GM12878 (cell line): ENCODE data around the gene CPSF3. TPM values are rescaled to one million over a fixed set of nuclear protein-coding genes. Genes with fewer than 3 reads are reported as not detected.

ENCODE experiments used
- ATAC-seq: fragments of 200-7000 bp; cut with Tn5 transposase; 3 replicates; pipeline ENCODE4 v1.9.1; 2020; ENCODE audit warnings: mild to moderate bottlenecking, moderate library complexity
- BruUV-seq: library from RNA; stranded (reverse); fragments of 400-500 nt; replicated peaks from 2 replicates; lab custom pipeline; 2021; lab: Mats Ljungman, UMichigan
- CTCF ChIA-PET: fragments of 300-600 bp; sonication (Branson Sonifier 250); formaldehyde crosslinking; extraction: SDS; loops from one replicate; lab custom pipeline; 2021; ENCODE audit warnings: inconsistent platforms; lab: Yijun Ruan, JAX
- POLR2A ChIA-PET: fragments of 350-600 bp; formaldehyde crosslinking; extraction: SDS; loops from one replicate; lab custom pipeline; 2021; ENCODE audit warnings: inconsistent platforms; lab: Charles Lee
- RAD21 ChIA-PET: fragments of 300-600 bp; sonication (Branson Sonifier 250); formaldehyde crosslinking; loops from one replicate; lab custom pipeline; 2023; ENCODE audit warnings: antibody characterized with exemption; ENCODE audit not compliant: unreplicated experiment; lab: Charles Lee
- SMC1A ChIA-PET: fragments of 300-600 bp; sonication (Branson Sonifier 250); formaldehyde crosslinking; loops from one replicate; lab custom pipeline; 2023; ENCODE audit not compliant: unreplicated experiment, uncharacterized antibody; lab: Charles Lee
- DNase-seq: peaks from one replicate; pipeline ENCODE4 v3.0.0-alpha.2; 2011; ENCODE audit warnings: low read depth, low spot score
- FAIRE-seq: peaks from 3 replicates; lab custom pipeline; 2011; peaks lifted over from hg19 to GRCh38; lab: Jason Lieb, UNC
- H2AFZ ChIP-seq: 2 replicates; pipeline ENCODE4 v1.6.0; 2011; ENCODE audit warnings: low read depth, low read length, control low read depth; ENCODE audit not compliant: control insufficient read depth
- H3K27ac ChIP-seq: 2 replicates; pipeline ENCODE4 v1.5.1; 2011; ENCODE audit warnings: control low read depth; ENCODE audit not compliant: control insufficient read depth, insufficient read depth
- H3K27me3 ChIP-seq, 2 experiments: replicated peaks in 1 of 2; 2 replicates each; pipeline versions ENCODE4 v1.6.0 to v1.6.1; 2011; ENCODE audit warnings: low read length in 1 of 2; ENCODE audit not compliant: control insufficient read depth in 2 of 2, insufficient read depth in 2 of 2
- H3K36me3 ChIP-seq, 2 experiments: 2 replicates each; pipeline ENCODE4 v1.5.1; 2011; ENCODE audit warnings: low read length in 1 of 2; ENCODE audit not compliant: control insufficient read depth in 2 of 2, insufficient read depth in 2 of 2
- H3K4me1 ChIP-seq: 2 replicates; pipeline ENCODE4 v1.6.1; 2011; ENCODE audit warnings: mild to moderate bottlenecking, low read length, moderate library complexity, mixed read lengths; ENCODE audit not compliant: control insufficient read depth, insufficient read depth
- H3K4me2 ChIP-seq: 2 replicates; pipeline ENCODE4 v1.6.0; 2011; ENCODE audit warnings: control low read depth; ENCODE audit not compliant: control insufficient read depth, insufficient read depth
- H3K4me3 ChIP-seq: fragments of 200-600 bp; sonication (generic); 2 replicates; pipeline ENCODE4 v1.5.1; 2016
- H3K79me2 ChIP-seq: 2 replicates; pipeline ENCODE4 v1.6.0; 2011; ENCODE audit warnings: low read length; ENCODE audit not compliant: control insufficient read depth, insufficient read depth
- H3K9ac ChIP-seq: 2 replicates; pipeline ENCODE4 v1.8.0; 2011; ENCODE audit warnings: low read length, control low read depth, mixed read lengths; ENCODE audit not compliant: control insufficient read depth, insufficient read depth
- H3K9me3 ChIP-seq: replicated peaks from 3 replicates; pipeline ENCODE4 v1.5.1; 2011; ENCODE audit warnings: mild to moderate bottlenecking, low read length; ENCODE audit not compliant: control insufficient read depth, insufficient read depth
- H4K20me1 ChIP-seq: 2 replicates; pipeline ENCODE4 v1.6.0; 2011; ENCODE audit not compliant: control insufficient read depth, insufficient read depth
- BMI1 ChIP-seq: fragments of 450-650 bp; IDR thresholded peaks from 2 replicates; pipeline ENCODE4 v1.6.1; 2016; ENCODE audit warnings: mild to moderate bottlenecking, moderate library complexity, borderline replicate concordance
- CHD2 ChIP-seq: IDR thresholded peaks from 2 replicates; pipeline ENCODE4 v1.6.1; 2011; ENCODE audit warnings: low read depth, low read length, improper control_type of control experiment, borderline replicate concordance
- CHD4 ChIP-seq: fragments of 200-600 bp; sonication (generic); IDR thresholded peaks from 2 replicates; pipeline ENCODE4 v1.6.1; 2016; ENCODE audit warnings: mild to moderate bottlenecking
- EP300 ChIP-seq, 2 experiments: fragments of 150-350 bp in 1 of 2; IDR thresholded peaks; 2 replicates each; pipeline ENCODE4 v1.6.1; 2011 to 2012; ENCODE audit warnings: low read depth in 2 of 2, low read length in 2 of 2, borderline replicate concordance in 1 of 2, improper control_type of control experiment in 1 of 2, inconsistent platforms in 1 of 2; ENCODE audit not compliant: control insufficient read depth in 1 of 2
- ETV6 ChIP-seq, 2 experiments: fragments of 450-650 bp in 1 of 2; IDR thresholded peaks in 1 of 2; conservative IDR thresholded peaks in 1 of 2; 2 replicates each; pipeline ENCODE4 v1.6.1; 2014; ENCODE audit warnings: antibody characterized with exemption in 1 of 2, borderline replicate concordance in 1 of 2, low read depth in 1 of 2, mild to moderate bottlenecking in 1 of 2, moderate library complexity in 1 of 2
- FOXK2 ChIP-seq: fragments of 450-650 bp; IDR thresholded peaks from 2 replicates; pipeline ENCODE4 v1.6.1; 2017; ENCODE audit warnings: mild to moderate bottlenecking, moderate library complexity
- GATAD2B ChIP-seq: fragments of 450-650 bp; conservative IDR thresholded peaks from 2 replicates; pipeline ENCODE4 v1.6.1; 2017; ENCODE audit warnings: low read depth, mild to moderate bottlenecking, moderate library complexity
- KLF5 ChIP-seq: fragments of 450-650 bp; IDR thresholded peaks from 2 replicates; pipeline ENCODE4 v1.6.1; 2014; ENCODE audit warnings: mild to moderate bottlenecking; ENCODE audit not compliant: partially characterized antibody
- MTA2 ChIP-seq: fragments of 450-650 bp; IDR thresholded peaks from 2 replicates; pipeline ENCODE4 v1.6.1; 2016; ENCODE audit warnings: low read depth, mild to moderate bottlenecking, moderate library complexity
- ZNF384 ChIP-seq: IDR thresholded peaks from 2 replicates; pipeline ENCODE4 v1.6.1; 2012; ENCODE audit warnings: low read depth, mild to moderate bottlenecking, low read length, improper control_type of control experiment, borderline replicate concordance
- WGBS: methylation state at CpG from one replicate; pipeline ENCODE4 v1.1.6; 2016; ENCODE audit warnings: low lambda C conversion rate; ENCODE audit not compliant: insufficient replicate concordance, insufficient coverage; ENCODE audit errors: missing lambda C conversion rate; 5-methylcytosine and 5-hydroxymethylcytosine counted together
- in situ Hi-C: fragments of 300-500 bp; cut with MboI; formaldehyde crosslinking; loops from 9 replicates; pipeline ENCODE4 v1.14.3; 2018; ENCODE audit warnings: mixed read lengths
- intact Hi-C: fragments of 100-400 bp; cut with micrococcal nuclease; formaldehyde crosslinking; loops from one replicate; pipeline ENCODE4 v1.14.2; 2022; ENCODE audit not compliant: unreplicated experiment
- polyA plus RNA-seq, 11 experiments: library from polyadenylated mRNA; depleted of rRNA in 4 of 11; unstranded in 6 of 11; stranded (reverse) in 5 of 11; fragments of >200 nt; fragmentation: Nextera tagmentation in 4 of 11; fragmentation: Illumina TruSeq in 1 of 11; extraction: Ambion mirVana in 4 of 11; extraction: Trizol in 1 of 11; gene quantifications; 1 replicate in 1 of 11; 2 replicates in 10 of 11; pipeline versions ENCODE4 v1.2.1 to v1.2.3, GENCODE V29; 2011 to 2016; ENCODE audit warnings: inconsistent platforms in 2 of 11, missing spikeins in 2 of 11, low read depth in 1 of 11
- total RNA-seq, 4 experiments: library from RNA; depleted of rRNA in 3 of 4; stranded (reverse); fragments of >200 nt in 3 of 4; fragmentation: Illumina TruSeq in 1 of 4; extraction: Trizol in 1 of 4; gene quantifications; 2 replicates each; pipeline versions ENCODE4 v1.2.1 to v1.2.3, GENCODE V29; 2013 to 2021
- TF ChIP-seq, protein P1 (sequence below): fragments of 450-650 bp; IDR thresholded peaks from 2 replicates; pipeline ENCODE4 v1.6.1; 2017; ENCODE audit warnings: mild to moderate bottlenecking
- TF ChIP-seq, protein P2 (sequence below): IDR thresholded peaks from 2 replicates; pipeline ENCODE4 v1.6.1; 2012; ENCODE audit warnings: mild to moderate bottlenecking, low read depth, low read length

CPSF3 gene
- total and polyA plus RNA-seq, 10 of the 15 experiments (the other 5 are each of a cell fraction or from before 2014, with no cell fraction given), result 34.5 to 108 (median 76.1) TPM

DNA sequence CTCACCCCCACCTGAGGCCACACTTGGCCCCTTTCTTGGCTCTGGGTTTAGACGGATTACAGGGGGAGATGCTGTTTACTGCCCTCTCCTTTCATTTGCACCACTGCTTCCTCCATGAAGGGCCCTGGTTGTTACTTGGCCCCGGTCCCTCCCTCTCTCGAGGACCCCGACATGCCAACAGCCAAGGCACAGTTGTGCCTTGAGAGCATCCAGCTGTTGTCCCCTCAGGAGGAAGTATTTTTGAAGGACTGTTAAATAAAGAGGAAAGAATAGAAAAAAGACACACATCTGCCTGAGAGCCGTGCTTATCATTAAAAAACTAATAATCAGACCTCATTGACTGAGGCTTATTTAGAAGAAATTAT, 44.1 kb upstream of the CPSF3 start (continued):
- no peak for TF ChIP-seq ETV6 (conservative IDR thresholded peaks at IDR 0.05 in 1 of 2, IDR thresholded peaks at IDR 0.05 in 1 of 2; ENCODE audit: borderline replicate concordance in 1 of 2, low read depth in 1 of 2)
- no peak for TF ChIP-seq GATAD2B

DNA sequence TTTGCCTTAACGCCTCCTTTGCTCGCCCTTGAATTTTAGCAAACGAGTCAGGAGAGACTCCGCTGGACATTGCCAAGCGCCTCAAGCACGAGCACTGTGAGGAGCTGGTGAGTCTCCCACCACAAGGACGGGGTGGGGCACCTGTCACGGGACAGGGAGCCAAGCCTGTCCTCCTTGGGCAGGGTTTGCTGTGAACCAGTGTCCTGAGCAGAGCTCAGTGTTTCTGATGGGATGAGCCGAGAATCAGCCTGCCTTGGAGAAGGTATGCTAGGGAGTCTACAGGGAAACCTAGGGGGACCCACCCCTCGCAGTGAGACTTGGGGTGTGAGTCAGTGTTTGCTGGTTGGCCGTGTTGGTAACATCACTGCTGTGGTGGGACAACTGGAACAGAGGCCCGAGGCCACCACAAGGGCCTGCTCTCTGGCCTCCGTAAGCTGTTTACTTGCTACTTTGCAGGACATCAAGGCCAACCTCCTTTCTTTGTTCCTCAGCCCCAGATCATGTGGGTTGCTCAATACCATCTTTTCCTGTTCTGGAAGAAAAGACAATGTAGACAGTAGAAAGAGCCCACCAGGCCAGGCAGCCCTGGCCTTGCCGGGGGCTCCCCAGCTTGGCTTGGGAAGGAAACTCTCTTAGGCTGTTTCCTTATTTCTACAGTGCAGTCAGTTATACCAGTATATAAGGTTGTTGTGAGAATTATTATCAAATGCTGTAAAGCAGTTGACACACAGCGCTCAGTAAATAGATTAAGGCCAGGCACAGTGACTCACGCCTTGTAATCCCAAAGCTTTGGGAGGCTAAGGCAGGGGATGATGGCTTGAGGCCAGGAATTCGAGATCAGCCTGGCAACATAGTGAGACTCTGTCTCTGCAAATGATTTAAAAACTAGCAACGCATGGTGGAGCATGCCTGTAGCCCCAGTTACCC, 42.5 kb upstream of the CPSF3 start:
- no peak for FAIRE-seq
- no peak overlapping the region for H2AFZ ChIP-seq
- no peaks in the 10 kb centered on the region for H3K36me3 ChIP-seq
- no peak overlapping the region for H3K4me3 ChIP-seq
- BruUV-seq, result no TSS peak
- CTCF ChIA-PET, result interaction anchor here (0.7 to 1.2 kb wide), 3 partner anchors 12 to 58 kb away, joined by 3 to 4 read pairs (median 3); no protein-coding TSS in a partner anchor
- H3K79me2 ChIP-seq, result no peaks in the 10 kb centered on the region
- intact Hi-C loops (no loop called here), in situ Hi-C loops (no loop called here)
- H3K4me2 ChIP-seq, result no peak overlapping the region
- no peaks in the 10 kb centered on the region for H4K20me1 ChIP-seq
- SMC1A ChIA-PET, result interaction anchor here (1.8 kb wide), 1 partner anchor 12 kb away, joined by 4 read pairs; no protein-coding TSS in a partner anchor
- ATAC-seq, result no peak
- POLR2A ChIA-PET, result no interaction called here
- no peak overlapping the region for H3K27ac ChIP-seq
- H3K4me1 ChIP-seq, result no peaks in the 10 kb centered on the region
- H3K27me3 ChIP-seq, result peaks cover 0 to 2% of the 10 kb centered on the region in 2 experiments; a peak in 2 of 4 replicates
- no peak overlapping the region for H3K9ac ChIP-seq
- RAD21 ChIA-PET, result no interaction called here
- no peak for DNase-seq
- H3K9me3 ChIP-seq, result no peaks in the 10 kb centered on the region
- 46% methylated on average over 18 of the region's 18 CpGs for WGBS
- no peak for TF ChIP-seq CHD4
- TF ChIP-seq, protein P1, sequence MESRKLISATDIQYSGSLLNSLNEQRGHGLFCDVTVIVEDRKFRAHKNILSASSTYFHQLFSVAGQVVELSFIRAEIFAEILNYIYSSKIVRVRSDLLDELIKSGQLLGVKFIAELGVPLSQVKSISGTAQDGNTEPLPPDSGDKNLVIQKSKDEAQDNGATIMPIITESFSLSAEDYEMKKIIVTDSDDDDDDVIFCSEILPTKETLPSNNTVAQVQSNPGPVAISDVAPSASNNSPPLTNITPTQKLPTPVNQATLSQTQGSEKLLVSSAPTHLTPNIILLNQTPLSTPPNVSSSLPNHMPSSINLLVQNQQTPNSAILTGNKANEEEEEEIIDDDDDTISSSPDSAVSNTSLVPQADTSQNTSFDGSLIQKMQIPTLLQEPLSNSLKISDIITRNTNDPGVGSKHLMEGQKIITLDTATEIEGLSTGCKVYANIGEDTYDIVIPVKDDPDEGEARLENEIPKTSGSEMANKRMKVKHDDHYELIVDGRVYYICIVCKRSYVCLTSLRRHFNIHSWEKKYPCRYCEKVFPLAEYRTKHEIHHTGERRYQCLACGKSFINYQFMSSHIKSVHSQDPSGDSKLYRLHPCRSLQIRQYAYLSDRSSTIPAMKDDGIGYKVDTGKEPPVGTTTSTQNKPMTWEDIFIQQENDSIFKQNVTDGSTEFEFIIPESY, result no peak
- TF ChIP-seq ZNF384, result no peak
- no peak for TF ChIP-seq EP300 (IDR thresholded peaks at IDR 0.05; ENCODE audit: borderline replicate concordance in 1 of 2, control insufficient read depth in 1 of 2, low read depth in 2 of 2, low read length in 2 of 2)
- TF ChIP-seq KLF5, result no peak
- no peak for TF ChIP-seq CHD2
- no peak for TF ChIP-seq FOXK2
- TF ChIP-seq BMI1, result no peak
- no peak for TF ChIP-seq MTA2
- TF ChIP-seq, protein P2, sequence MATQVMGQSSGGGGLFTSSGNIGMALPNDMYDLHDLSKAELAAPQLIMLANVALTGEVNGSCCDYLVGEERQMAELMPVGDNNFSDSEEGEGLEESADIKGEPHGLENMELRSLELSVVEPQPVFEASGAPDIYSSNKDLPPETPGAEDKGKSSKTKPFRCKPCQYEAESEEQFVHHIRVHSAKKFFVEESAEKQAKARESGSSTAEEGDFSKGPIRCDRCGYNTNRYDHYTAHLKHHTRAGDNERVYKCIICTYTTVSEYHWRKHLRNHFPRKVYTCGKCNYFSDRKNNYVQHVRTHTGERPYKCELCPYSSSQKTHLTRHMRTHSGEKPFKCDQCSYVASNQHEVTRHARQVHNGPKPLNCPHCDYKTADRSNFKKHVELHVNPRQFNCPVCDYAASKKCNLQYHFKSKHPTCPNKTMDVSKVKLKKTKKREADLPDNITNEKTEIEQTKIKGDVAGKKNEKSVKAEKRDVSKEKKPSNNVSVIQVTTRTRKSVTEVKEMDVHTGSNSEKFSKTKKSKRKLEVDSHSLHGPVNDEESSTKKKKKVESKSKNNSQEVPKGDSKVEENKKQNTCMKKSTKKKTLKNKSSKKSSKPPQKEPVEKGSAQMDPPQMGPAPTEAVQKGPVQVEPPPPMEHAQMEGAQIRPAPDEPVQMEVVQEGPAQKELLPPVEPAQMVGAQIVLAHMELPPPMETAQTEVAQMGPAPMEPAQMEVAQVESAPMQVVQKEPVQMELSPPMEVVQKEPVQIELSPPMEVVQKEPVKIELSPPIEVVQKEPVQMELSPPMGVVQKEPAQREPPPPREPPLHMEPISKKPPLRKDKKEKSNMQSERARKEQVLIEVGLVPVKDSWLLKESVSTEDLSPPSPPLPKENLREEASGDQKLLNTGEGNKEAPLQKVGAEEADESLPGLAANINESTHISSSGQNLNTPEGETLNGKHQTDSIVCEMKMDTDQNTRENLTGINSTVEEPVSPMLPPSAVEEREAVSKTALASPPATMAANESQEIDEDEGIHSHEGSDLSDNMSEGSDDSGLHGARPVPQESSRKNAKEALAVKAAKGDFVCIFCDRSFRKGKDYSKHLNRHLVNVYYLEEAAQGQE, result no peak
